Lung microvascular endothelial cell (primary cell): ENCODE results near the gene CD300LD. TPM values are rescaled to one million over a fixed set of nuclear protein-coding genes. Genes with fewer than 3 reads are reported as not detected.
"Not testable (repeated sequence)": the region's sequence is repeated elsewhere in the genome, so short reads cannot be mapped to it uniquely, and the experiment has no call there.

Experiments
- DNase-seq, 2 donors: peaks; one replicate each; pipeline versions ENCODE4 v3.0.0 to v3.0.0-alpha.2; 2010; ENCODE audit warnings: low read depth in 2 of 2
- total RNA-seq: library from RNA; depleted of rRNA; stranded (reverse); fragments of >200 nt; gene quantifications from 2 replicates; pipeline ENCODE4 v1.2.1, GENCODE V29; 2014

Gene CD300LD
- total RNA-seq, 1 donor from 2014 or later: not detected

DNA sequence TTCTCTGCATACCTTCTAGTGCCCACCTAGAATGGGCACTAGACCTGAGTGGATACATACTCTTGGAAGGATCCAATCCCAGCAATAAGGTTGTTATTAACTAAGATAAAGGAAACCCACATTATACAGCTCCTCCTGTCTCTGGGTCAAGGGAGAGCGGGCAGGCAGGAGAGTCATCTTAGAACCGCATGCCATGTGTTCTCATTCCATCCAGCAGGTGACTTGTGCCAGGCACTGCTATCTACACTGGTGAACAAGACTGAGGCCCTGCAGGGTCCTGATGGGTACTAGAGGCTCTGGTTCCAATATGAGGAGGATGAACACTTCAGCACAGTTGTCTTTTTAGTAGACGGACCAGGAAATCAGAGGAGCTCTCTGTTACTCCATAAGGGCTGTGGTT is 18.9 kb downstream of the CD300LD start:
- DNase-seq: no peak

DNA sequence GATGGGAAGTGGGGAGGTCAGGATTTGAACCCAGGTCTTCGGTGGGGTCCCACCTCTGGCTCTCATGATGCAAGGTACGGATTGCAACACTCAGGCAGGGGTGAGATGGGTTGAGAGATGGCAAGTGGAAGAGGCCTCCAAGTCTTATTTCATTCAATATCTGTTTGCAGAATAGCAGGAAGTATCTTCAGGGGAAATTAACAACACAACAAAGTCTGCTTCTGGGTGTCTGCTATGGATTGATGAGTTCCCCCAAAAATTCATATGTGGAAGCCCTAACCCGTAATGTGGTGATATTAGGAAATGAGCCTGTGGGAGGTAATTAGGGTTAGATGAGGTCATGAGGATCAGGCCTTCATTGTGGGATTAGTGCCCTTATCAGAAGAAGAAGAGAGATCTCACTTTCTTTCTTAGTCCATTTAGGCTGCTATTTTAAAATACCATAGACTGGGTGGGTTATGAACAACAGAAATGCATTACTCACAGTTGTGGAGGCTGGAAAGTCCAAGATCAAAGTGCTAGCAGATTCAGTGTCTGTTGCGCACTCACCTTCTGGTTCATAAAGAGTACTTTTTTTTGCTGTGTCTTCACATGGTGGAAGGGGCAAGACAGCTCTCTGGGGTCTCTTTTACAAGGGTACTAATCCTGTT is 20.3 kb downstream of the CD300LD start:
- DNase-seq: no peak

DNA sequence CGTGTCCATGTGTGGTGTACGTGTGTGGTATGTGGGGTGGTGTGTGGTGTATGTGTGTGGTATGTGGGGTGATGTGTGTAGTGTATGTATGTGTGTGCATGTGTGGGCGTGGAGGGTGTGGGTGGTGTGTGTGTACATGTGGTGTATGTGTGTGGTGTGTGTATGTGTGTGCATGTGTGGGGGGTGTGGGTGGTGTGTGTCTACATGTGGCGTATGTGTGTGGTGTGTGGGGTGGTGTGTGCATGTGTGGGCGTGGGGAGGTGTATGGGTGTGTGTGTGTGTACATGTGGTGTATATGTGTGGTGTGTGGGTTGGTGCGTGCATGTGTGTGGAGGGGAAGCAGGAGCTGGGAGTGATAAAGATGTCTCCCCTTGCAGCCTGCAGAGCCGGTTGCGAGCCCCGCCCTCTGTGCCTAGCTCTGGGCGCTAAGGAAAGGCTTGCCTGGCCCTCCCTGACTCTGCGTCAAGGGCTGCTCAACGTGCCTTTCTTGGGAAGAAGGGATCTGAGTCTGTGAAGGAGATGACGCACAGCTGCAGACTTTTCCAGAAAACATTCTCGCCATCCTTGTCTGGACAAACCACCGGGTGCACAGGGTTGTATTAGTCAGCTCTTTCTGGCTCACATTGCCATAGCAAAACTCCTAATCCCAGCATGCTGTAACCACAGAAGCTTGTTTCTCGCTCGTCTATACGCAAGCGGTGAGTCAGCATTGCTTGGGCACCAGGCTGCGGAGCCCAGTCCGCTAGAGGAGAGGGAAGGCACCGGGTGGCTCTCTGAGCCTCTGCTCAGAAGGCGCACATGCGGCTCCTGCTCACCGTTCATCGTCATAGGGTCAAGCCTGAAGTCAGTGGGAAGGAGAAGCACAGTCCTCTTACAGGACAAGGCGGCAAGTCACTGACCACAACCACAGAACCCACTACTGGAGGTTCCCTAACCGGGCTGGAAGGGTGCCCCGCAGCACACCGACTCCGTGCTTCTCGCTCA is 22.8 kb downstream of the CD300LD start:
- DNase-seq: peak in 1 of 2 donors; percentile 8

DNA sequence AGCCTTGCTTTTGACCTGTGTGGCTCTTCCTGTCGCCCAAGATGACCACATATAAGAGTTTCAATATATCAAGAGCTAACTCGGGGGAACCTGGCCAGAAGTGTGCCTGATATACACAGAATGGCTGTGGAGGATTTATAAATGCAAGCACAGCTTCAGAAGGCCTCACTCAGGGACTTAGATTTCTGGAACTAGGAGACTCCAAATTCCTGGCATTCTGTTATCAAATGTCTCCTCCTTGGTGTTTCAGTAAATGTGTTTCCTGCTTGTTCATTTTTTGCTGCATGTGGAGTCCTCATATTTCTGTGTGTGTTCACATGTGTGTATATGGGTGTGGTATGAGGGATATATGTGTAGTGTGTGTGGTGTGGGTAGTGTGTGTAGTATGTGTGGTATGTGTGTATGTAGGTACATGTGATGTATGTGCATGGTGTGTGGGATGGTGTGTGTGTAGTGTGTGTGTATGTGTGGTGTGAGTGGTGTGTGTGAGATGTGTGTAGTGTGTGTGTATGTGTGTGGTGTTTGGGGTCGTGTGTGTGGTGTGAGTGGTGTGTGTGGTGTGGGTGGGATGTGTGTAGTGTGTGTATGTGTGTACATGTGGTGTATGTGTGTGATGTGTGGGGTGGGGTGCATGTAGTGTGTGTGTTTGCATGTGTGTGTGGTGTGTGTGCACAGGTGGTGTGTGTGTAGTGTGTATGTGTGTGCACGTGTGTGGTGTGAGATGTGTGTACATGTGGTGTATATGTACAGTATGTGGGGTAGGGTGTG is 23.8 kb downstream of the CD300LD start:
- no peak for DNase-seq

DNA sequence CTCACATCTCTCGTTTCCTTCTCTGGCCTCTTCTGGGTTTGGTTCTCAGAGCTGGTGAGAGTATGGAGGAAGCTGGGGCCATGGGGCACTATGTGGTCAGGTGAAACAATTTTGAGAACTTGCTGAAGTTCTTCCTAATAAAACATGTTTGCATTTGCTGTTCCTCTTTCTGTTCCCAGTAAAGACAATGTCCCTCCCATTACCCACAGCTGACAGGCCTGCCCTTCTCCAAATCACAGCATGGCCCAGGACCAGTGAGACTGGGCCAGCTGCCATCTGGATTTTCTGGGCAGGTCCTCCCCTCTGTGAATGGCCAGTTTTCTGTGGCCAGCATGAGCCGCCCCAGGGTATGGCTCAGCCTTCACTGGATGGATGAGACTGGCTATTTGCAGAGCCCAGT is 24.7 kb downstream of the CD300LD start, which contains the start of gene CD300H:
TSS of gene CD300H (minus strand) at position 113 of the 400 bp plus-strand sequence.
- DNase-seq: no peak

- peak; percentile 8 to 29 for DNase-seq
Measured at GRCh38 chr17:74566132-74566753, 25.8 kb downstream of the CD300LD start.

DNA sequence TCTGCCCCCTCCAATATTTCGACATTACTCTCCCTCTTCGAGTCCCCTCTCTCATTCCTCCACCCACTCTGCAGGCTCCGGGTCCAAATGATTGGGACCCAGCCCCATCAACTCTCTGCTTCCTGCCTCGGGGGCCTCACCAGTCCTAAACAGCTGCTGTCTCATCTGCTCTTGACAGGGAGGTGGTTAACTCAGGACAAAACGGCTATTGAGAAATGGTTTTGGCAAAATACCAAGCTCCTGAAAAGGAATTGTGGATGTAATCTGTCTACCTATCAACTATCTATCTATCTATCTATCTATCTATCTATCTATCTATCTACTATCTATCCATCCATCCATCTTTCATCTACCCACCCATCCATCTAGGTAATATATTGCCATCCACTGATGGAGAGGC is 27.0 kb downstream of the CD300LD start:
- no peak for DNase-seq

GRCh38 chr17:74563358-74563757 is 28.7 kb downstream of the CD300LD start:
- no peak for DNase-seq

- DNase-seq: no peak
Measured at GRCh38 chr17:74561586-74561985, 30.5 kb downstream of the CD300LD start.

- DNase-seq: no peak
Measured at GRCh38 chr17:74558882-74559519, 33.1 kb downstream of the CD300LD start.

- not testable (repeated sequence) for DNase-seq
Measured at GRCh38 chr17:74558402-74558801, 33.7 kb downstream of the CD300LD start.

DNA sequence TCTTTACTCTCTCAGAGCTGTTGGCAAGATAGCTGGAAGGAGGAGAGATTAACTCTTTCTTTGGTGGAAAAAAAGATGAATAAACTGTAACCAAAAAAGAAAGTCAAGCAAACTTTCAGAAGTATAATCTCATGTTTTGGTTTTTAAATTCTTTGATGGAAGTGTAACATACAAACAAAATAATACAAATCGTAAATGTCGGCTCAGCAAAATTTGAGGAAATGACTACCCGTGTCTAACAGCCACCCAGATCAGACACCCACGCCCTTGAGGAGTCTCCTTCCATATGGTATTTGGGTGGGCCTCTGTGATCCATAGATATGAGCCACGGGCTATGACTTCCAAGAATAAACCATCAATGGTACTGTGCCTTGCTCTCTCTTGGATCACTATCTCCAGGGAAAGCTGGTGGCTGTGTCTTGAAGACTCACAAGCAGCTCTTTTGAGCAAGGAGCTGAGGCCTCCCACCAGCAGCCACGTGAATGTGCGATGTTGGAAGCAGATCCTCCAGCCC is 36.6 kb downstream of the CD300LD start:
- no peak for DNase-seq

DNA sequence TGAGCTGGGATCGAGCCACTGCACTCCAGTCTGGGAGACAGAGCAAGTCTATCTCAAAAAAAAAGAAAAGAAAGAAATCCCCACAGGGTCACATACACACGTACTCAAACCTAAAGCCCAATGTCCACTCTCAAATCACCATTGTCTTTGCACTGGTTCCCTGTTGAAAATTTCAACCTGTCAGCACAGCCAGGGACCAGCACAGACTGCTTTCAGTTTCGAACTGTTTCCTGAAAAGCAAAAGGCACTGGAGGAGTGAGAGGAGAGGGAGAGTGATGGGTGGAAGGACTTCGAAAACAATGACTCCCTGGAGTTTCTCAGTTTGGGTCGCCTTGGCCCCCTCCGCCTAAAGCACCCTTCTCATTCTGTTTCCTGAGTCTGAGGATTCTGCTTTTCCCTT is 37.2 kb downstream of the CD300LD start:
- DNase-seq: no peak

DNA sequence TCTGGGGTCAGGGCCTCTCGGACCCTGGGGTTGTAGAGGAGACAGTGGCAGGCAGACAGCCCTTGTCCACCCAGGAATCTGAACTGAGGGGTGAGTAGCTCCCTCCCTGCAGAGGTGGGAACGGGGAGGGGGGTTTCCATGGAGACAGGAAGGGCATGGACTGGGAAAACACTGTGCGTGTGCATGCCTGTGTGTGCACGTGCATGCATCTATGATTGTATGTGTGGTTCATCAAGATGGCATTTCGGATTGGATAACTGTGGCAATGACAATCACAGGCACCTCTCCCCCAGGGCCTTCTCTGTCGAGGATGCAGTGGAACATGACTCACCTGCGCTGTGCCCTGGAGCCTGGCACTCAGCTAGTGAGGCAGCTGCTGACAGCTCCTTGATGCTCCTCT is 40.0 kb downstream of the CD300LD start:
- no peak for DNase-seq

- DNase-seq: no peak
Measured at GRCh38 chr17:74550602-74551001, 41.5 kb downstream of the CD300LD start.

DNA sequence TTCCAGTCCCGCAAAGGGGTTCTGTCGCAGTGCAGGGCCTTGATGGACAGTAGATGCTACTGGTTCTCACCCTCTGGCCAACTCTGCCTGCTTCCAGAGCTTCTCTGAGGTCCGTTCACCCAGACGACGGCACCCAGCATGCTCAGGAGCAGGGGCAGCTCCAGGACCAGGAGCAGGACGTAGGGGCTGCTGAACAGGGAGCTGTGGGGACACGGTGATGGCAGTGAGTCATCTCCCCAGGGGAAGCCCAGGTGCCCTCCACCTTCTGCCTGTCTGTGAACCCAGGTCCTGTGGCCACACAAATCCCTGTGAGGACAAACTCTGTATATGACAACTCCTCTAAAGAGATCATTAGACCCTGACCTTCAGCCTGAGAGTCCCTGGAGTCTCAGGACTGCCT is 42.7 kb downstream of the CD300LD start:
- no peak for DNase-seq

- no peak for DNase-seq
Measured at GRCh38 chr17:74547736-74548135, 44.3 kb downstream of the CD300LD start.

GRCh38 chr17:74547264-74547663 is 44.8 kb downstream of the CD300LD start:
- DNase-seq: no peak

DNA sequence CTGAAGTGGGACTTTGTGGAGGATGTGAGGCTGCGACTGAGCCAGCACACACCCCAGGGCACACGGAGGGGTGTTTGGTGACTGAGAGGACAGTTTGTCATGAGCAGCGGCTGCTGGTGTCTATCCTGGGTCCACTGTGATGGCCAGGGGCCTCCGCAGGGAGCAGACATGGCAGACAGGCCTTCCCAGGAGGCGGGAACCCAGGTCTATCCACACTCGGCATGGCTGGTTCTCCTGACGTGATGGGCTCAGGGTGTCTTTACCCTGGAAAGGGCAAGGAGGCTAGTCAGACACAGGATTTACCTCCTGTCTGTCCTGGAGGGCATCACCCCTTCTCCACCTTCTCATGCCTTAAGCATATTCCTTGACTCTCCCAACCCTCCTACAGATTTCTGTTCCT is 45.5 kb downstream of the CD300LD start:
- no peak for DNase-seq

- no peak for DNase-seq
Measured at GRCh38 chr17:74545843-74546230, 46.2 kb downstream of the CD300LD start, which contains the start of gene CD300C. CD300C (minus strand) TSS chr17:74546115; CDS start chr17:74545782, 333 bp downstream.
